HG03039 (cell line): ENCODE measurements around the gene FTO.
A peak's percentile ranks its signal among the peaks of the same experiment; 100 is the strongest.
"Not testable (repeated sequence)": the region's sequence is repeated elsewhere in the genome, so short reads cannot be mapped to it uniquely, and the experiment has no call there.

Source experiments
- ATAC-seq: cut with Tn5 transposase; IDR thresholded peaks from one replicate; pipeline ENCODE4 v1.9.1; 2021; ENCODE audit warnings: mild to moderate bottlenecking, moderate library complexity; ENCODE audit not compliant: unreplicated experiment

The FTO gene

DNA sequence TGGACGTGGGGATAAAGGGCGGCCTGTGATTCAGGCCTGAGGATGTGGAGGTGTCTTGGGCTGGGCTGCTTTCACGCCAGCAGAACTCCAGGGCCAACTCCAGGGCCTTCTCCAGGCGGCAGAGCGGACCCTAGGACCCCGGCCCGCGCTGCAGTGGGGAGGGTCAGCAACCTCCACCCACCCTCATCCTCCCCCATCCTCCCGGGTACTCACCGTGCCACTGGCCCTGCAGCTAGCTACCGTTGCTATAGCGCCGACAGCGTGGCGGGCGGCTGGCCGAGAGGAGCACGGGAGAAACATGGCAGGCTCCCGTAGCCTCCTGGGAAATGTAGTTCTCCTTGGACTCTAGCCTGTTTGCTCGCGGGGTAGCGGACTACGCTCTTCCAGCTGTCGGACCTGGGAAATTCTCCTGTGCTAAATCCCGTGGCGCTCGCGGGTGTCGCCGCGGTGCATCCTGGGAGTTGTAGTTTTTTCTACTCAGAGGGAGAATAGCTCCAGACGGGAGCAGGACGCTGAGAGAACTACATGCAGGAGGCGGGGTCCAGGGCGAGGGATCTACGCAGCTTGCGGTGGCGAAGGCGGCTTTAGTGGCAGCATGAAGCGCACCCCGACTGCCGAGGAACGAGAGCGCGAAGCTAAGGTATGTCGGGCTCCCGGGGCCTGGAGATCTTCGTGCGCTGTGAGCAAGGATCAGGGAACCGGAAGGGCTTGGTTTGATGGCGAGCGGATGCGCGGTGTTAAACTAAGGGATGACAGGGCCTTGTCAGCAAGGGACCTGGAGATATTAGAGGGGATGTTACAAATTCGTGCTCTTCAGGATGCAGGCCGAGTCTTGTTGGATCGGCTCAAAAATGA is at the start of gene FTO, which contains the start of gene RPGRIP1L:
FTO (plus strand) TSS at position 567 of the 855 bp plus-strand sequence.
RPGRIP1L (minus strand) TSS at position 270 of the 855 bp plus-strand sequence. CDS start 3,136 bp downstream, outside the sequence.
- peak; percentile 99 for ATAC-seq

DNA sequence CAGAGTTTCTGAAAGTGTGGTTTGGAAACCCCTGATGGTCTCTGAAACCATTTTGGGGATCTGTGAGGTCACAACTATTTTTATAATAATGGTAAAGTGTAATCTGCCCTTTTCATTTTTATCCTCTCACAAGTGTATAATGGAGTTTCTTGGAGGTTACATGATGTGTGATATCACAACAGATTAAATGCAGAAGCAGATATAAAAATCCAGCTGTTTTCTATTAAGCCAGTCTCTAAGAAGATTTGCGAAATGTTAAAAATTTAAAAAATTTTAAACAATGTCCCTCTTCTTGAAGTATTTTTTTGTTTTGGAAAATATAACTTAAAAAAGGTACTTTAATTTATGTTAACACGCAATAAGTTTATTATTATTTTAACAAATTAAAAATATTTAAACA is 49.0 kb upstream of the FTO start:
- ATAC-seq = no peak

DNA sequence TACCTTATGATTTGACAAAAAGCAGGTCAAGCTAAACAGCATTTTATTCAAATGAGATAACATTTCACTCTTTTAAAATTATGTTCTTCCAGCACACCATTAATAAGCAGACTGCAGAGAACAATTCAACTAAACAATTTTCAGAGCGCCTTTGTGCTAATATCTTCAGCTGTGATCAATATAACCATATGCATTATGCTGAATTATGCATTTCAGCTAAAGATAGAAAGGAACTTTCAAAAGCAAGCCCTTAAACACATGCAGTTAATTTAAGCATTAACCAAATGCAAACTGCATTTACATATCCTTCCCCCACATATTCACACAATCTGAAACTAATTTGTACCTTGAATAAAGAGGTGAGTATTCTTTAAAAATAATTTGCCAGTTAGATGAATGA is 41.9 kb upstream of the FTO start:
- ATAC-seq = no peak

DNA sequence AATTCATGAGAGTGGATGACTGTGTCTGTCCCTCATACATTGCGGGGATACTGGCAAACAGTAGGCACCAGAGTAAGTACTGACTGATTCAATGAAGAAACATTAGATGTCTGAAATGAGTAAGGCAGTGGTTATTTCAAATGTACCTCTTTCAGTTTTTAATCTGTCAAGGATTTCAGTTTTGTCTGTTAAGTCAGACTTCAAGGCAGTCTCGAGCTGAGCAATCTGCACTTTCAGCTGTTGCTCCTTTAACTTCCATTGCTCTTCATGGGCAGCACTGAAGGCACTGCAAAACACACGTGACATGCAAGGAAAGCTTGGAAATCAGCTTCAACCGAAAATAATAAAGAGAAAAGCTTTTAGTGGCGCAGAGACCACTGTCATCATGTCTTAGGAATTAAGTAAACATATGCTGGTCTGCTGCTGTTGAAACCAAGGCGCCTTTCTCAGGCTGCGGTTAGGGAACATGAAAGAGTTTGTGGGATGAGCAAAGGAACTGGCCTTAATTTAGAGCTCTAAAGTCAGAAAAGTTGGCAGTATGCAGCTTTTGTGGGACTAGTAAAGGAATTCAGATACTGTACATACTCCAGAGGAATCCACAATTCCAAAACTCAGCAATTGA is 39.1 kb upstream of the FTO start:
- ATAC-seq = peak; percentile 83

DNA sequence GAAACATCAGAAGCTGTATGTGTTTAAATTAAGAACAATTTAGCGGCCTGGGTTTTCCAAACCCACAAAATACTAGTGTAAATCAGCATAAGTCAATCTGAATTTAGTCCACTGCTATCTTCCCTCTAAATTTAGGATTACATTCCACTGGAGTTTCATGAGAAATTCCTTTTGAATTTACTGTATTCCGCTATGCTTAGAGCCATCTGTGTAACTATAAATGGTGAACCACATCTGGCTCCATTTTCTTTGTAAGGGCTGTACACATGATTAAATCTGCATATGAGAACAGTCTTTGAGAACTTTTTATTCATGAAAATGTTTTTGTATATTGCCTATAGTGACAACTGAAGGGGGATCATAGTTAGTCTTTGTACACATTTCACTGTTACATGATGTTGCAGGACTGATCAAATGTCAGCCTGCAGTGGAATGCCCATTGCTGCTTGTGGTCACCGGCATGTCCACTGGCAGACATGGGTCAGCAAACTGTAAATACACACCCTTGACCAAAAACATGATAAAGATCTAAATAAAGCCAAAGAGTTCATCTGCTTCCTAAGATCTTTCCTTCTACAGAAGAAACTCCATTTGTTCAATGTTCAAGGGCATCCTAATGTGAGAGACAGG is 37.1 kb upstream of the FTO start:
- ATAC-seq = no peak

DNA sequence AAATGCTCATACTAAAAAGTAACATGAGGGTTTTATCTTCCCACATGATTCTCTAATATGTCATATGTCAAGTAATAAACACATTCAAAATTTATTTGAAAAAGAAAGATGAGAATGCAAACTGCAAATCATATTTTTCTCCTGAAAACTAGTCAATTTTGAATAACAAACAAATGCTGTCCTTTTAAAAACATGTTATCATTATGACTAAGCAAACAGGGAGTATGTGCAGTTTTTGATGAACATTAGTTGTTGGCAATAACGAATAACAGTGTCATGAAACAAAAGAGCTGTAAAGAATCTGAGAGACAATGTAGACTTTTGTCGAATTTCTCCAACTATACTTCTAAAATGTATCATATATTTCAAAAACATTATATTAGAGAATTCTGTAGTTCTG is 35.1 kb upstream of the FTO start:
- no peak for ATAC-seq

DNA sequence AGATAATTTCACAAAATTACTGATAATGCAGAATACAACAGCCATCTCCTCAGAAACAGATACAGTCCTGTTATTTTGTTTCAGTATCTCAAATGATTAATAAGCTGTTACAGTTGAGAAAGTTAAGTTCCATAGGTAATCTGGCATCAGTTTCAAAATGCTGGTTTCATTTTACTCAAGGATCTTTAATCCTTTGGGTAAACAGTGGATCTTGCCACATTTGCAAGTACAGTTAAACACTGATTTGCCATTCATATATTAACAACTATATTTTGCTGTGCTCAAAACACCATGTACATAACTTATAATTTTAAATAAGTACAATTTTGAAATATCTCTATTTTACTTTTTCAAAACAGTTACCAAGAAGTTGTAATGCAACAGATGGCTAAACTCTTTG is 31.5 kb upstream of the FTO start:
- ATAC-seq = no peak

DNA sequence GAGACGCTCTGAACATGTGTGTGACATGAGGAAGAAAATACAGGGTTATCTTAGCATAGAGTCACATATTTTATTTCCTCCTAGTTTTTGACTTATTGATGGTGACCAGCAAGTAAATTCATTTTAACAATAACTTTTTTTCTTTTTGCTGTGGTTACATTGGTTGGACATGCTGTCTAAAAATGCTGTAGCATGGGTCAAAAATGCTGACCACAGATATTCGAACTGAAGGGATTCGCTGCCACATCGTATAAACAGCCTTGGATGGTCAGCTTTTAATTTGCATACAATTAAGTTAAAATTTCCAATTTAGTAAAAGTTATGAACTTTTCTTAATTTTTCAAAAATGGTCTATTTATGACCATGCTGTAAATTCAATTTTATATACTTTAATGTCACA is 30.8 kb upstream of the FTO start:
- ATAC-seq = no peak

DNA sequence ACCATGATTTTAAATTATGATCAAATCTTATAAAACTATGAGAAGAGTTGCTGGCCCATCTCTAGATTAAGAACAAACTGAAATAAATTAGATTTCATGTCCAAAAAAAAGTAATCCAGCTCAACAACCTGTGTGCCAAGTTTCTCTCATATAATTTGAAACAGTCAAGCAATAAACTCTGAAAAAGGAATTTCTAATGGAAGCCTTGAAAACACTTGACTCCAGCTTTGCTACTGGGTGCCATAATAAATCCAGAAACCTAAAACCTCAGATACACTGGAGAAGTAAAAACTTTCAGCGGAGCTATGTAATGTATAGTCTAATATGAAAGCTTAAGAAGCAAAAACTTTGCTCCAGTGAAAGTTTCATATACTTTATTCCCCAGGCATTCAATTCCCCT is 25.8 kb upstream of the FTO start:
- no peak for ATAC-seq

DNA sequence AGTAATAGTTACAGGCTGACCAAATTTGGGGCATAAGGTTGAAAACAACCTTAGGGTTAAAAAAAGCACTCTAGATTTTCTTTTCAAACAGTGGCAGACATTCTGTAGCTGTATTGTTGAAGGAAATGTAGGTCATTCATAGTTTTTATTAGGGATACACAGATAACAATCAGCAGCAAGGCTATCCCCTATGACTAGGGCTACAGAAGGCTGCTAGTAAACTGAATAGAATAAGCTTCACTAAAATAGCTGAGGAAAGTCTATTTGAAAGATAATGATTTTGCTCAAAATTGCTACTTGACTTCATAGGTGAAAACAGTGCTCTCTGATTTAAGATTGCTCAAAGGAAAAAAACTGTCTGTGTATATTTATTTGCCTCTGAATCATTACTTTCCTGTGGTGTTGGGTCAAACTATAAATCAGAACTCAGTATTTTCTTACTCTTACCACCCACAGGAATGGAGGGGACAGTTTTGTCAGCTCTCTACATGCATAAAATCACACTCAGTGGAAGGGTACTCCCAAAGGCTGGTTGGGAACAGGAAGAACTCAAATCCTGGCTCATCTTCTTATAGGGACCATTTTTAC is 25.1 kb upstream of the FTO start:
- no peak for ATAC-seq

DNA sequence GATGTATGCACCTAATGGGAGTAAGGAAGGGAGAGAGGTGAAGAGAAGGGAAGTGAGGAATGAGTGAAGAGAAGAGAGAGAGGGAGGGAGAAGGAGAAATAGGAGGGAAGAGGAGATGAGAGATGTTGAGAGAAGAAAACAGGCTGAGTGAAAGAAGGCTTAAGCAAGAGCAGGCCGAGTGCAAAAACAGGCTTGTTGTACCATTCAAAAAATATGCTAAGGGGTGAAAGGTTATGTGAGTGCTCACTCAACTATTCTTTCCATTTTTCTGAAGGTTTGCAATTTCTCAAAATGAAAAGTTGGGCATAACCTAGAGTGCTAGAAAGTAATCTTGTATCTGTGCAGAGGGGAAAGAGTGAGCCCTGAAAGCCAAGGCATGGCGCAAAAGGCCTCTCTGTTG is 23.2 kb upstream of the FTO start:
- no peak for ATAC-seq

DNA sequence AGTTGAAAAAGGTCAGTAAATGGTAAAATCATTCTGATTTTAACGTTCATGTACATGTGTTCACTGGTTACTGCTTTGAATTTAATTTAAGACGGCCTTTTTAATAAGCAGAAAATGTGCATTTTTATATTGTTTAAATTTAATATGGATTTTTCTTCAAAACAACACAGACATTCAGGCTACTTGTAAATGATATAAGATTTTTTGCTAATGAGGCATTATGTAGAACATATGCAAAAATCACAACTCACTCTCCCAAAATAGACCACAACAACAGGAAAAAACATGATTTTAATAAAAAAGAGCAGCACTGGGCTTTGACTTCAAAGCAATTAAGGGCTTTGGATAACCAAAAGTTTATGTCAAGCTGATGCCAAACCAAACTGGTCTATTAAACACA is 22.6 kb upstream of the FTO start:
- no peak for ATAC-seq

DNA sequence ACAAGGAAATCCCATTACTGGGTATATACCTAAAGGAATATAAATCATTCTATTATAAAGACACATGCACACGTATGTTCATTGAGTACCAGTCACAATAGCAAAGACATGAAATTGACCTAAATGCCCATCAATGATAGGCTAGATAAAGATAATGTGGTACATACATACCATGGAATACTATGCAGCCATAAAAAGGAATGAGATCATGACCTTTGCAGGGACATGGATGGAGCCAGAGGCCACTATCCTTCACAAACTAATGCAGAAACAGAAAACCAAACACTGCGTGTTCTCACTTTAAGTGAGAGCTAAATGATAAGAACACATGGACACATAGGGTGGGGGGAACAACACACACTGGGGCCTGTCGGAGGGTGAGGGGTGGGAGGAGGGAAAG is 18.6 kb upstream of the FTO start:
- not testable (repeated sequence) for ATAC-seq

DNA sequence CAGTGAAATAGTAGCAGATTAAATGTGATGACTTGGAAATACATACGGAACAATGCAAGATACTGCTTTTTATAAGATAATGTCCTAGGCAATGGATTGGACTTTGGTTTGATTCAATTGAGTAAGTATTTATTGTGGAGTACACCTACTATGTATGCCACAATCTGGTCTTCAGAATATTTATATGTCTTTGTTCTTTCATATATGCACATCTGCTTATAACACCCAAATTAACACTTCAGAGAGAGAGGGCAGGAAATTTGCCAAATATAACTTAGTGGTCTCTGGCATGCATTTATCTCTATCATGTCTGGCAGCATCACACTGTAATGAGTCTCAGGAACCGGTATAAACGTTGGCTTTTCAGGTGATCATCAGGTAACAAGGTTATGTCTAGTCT is 17.2 kb upstream of the FTO start:
- ATAC-seq = no peak

DNA sequence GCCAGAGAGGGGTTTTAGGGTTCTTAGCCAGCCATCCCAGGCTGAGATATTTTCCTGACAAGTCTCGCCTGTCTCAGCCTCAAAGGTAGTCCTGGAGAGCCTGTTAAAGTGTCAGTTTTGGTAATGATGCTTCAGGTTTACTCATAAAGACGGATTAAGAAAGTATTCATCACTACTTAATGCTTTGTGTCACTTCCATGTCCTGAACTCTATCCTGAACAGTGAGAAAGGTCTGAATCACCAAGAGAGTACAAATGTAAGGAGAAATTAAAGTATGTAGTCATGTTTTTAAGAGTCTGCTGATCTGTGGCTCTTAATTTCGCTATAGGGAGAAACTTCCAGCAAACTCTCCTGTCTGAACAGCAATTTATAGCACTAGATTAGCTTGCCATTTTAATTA is 14.3 kb upstream of the FTO start:
- ATAC-seq = no peak

DNA sequence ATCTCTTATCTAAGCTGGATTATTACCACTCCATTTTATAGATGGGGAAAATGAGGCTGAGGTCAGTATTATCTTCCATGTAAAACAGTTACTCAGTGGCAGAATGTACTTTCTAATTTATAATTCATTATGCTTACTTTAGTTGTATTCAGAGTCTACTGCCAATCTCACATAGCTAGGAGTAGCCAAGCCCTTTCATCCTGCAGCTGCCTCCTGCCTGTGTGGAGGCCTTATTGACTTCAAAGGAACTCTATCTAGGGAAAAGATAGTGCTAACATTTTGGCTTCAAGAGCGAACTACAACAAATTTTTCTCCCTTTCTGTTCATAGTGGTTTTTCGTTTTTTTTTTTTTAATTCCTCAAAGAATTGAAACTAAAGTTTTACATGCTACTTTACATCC is 13.2 kb upstream of the FTO start:
- ATAC-seq = no peak

DNA sequence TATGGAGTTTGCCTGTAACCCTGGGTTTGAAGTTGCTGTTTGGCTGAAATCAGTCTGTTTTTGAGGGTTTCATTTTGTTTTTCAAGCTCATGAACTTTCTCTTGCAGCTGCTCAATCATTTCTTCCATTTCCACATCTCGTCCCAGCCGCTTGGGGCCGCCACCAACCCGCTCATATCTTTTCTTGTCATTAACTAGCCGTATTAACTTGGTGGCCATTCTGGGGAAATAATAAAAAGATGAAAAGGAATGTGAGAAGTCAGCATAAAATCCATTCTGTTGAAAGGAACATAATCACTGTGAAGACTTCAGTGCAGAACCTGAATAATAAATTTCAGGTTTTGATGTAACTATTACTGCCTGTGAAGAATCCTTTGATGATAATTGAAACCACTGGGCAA is 11.8 kb upstream of the FTO start:
- ATAC-seq = no peak

DNA sequence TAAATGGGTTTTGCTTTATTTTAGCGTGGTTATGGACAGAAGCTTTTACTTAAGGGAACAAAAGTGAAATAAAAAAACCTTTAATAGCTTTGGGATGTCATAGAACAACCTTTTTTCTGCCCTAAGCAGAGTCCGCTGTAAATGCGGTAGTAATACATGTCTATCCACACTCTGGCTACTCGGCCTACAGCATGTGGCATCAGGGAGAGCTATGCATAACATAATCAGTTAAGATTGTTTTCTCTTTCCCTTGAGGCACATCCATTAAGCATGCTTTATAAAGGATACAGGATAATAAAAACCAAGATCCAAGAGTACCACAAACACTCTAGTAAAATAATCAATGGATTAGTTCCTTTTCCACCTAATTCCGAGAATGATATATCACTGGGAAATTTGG is 10.6 kb upstream of the FTO start:
- ATAC-seq = no peak

DNA sequence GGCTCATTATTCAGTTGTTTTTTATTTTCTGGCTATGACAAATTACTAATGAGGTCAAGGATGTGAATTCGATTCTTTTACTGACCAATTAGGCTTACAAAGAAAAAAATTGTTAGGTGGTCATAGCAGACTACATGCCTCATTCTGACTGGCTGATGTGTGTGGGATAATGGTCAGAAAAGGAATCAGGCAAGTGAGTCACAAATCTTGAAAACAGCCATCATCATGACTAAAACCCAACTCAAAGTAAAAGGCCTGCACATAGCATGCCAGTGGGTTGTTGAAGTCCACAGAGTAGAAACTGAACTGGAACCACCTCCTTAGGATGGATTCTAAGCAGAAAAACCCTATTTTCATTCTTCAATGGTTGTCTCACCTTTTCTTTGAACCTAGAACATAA is 8.9 kb upstream of the FTO start:
- ATAC-seq = no peak

DNA sequence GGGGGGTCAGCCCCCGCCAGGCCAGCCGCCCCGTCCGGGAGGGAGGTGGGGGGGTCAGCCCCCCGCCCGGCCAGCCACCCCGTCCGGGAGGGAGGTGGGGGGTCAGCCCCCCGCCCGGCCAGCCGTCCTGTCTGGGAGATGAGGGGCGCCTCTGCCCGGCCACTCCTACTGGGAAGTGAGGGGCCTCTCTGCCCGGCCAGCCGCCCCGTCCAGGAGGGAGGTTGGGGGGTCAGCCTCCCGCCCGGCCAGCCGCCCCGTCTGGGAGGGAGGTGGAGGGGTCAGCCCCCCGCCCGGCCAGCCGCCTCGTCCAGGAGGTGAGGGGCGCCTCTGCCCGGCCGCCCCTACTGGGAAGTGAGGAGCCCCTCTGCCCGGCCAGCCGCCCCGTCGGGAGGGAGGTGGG is 5.7 kb upstream of the FTO start:
- not testable (repeated sequence) for ATAC-seq

DNA sequence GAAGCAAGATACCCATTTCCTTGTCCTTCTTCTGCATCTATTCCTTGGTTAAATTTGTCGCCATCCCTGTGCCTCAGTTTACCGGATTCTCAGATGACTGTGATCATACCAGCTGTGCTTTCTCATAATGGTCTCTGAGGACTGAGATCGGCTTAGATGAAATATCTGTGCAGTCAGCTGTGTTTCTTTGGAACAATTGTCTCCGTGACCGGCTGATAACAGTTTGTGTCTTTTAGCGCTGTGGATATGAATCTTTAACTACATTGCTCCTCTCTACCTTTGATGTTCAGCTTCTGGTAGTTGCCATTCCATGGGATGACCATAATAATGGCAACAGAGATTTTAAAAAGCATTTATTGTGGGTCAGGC is 473 bp downstream of the FTO start:
- ATAC-seq = no peak

DNA sequence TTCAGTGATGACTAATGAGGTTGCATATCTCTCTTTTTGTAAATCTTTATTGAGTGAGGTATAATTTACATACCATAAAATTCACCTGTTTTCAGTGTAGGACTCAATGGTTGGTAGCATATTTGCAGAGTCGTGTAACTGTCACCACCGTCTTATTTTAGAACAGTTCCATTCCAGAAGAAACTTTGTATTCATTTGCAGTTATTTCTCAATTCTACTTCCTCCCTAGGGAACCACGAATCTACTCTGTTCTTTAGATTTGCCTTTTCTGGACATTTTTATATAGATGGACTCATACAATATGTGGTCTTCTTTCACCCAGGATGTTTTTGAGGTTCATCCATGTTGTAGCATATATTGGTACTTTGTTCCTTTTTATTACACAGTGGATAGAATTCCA is 3.7 kb downstream of the FTO start:
- no peak for ATAC-seq
